ENCODE results near the gene CPLX3.

DNA sequence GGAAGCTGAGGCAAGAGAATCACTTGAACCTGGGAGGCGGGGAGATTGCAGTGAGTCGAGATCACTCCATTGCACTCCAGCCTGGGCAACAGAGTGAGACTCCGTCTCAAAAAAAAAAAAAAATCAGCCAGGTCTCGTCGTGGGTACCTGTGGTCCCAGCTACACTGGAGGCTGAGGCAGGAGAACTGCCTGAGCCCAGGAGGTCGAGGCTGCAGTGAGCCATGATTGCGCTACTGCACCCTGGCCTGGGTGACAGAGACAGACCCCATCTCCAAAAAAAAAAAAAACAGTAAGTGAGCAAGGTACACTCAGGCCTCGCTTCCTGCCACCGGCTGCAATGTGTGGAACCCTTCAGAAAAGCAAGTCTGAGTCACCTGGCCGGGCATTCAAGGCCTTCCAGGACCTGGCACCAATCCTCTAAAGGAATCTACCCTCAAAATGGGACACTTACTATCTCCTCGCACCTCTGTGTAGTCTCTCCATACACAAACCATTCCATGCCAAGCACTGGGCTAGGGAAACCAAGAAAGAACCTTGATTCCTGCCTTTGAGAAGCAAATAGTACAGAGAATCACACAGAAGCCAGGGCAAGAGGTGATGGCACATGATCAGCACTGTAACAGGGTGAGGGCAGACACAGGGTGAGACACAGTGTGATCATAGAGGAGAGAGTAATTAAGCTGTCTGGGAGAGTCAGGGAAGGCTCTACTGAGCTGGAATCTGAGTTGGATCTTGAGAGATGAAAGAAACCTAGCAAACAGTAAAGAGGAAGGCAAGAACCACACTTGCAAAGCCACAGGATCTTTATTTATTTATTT is 37.0 kb downstream of the CPLX3 start:
- TF ChIP-seq, protein P1, sequence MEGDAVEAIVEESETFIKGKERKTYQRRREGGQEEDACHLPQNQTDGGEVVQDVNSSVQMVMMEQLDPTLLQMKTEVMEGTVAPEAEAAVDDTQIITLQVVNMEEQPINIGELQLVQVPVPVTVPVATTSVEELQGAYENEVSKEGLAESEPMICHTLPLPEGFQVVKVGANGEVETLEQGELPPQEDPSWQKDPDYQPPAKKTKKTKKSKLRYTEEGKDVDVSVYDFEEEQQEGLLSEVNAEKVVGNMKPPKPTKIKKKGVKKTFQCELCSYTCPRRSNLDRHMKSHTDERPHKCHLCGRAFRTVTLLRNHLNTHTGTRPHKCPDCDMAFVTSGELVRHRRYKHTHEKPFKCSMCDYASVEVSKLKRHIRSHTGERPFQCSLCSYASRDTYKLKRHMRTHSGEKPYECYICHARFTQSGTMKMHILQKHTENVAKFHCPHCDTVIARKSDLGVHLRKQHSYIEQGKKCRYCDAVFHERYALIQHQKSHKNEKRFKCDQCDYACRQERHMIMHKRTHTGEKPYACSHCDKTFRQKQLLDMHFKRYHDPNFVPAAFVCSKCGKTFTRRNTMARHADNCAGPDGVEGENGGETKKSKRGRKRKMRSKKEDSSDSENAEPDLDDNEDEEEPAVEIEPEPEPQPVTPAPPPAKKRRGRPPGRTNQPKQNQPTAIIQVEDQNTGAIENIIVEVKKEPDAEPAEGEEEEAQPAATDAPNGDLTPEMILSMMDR (IDR thresholded peaks at IDR 0.05; ENCODE audit: low read depth, low read length) = no peak
- TF ChIP-seq, protein P2, sequence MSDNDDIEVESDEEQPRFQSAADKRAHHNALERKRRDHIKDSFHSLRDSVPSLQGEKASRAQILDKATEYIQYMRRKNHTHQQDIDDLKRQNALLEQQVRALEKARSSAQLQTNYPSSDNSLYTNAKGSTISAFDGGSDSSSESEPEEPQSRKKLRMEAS (IDR thresholded peaks at IDR 0.05; ENCODE audit: low read depth, low read length) = no peak
- TF ChIP-seq POLR2A (IDR thresholded peaks at IDR 0.05; ENCODE audit: extremely low read depth, insufficient read length) (no peak), MYC (IDR thresholded peaks at IDR 0.05; ENCODE audit: low read depth, low read length) (no peak)

All from NB4 (cell line).